ENCODE data around the gene NPEPPS. TPM values are rescaled to one million over a fixed set of nuclear protein-coding genes. Genes with fewer than 3 reads are reported as not detected.

The NPEPPS gene
- total RNA-seq, 1 experiment from 2014 or later, result 36.0 TPM

- Histone ChIP-seq H3K4me3 (ENCODE audit: insufficient read depth, low read depth, low read length) (no peak overlapping the region), H3K36me3 (replicated peaks; ENCODE audit: control insufficient read depth, insufficient read depth, low read length) (peaks cover 54% of the 10 kb centered on the region), H3K27me3 (ENCODE audit: control insufficient read depth, insufficient read depth, low read length) (no peaks in the 10 kb centered on the region)
- no peak for DNase-seq
Observed at GRCh38 chr17:47653442-47653841, 122.5 kb downstream of the NPEPPS start.

DNA sequence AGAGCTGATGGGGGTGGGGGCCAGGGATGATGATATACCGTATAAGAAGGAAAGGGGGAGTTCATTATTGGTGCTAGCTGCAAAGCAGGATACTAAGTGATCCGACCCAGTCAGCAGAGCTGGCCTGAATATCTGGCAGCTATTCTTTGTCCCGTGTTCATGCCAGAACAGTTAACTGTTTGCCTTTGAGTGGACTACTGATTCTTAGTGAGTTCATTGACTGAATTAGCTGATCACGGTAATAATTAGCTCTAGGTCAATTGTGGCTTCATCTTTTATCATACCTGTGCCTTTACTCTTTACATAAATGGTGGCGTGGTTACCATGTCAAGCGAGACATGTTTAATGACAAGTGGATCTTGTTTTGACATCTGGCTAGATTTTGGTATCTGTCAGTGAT lies 124.1 kb downstream of the NPEPPS start:
- no peaks in the 10 kb centered on the region for H3K27me3 ChIP-seq (ENCODE audit: control insufficient read depth, insufficient read depth, low read length)
- no peak overlapping the region for H3K4me3 ChIP-seq (ENCODE audit: insufficient read depth, low read depth, low read length)
- peaks cover 66% of the 10 kb centered on the region for H3K36me3 ChIP-seq (replicated peaks; ENCODE audit: control insufficient read depth, insufficient read depth, low read length)
- no peak for DNase-seq

DNA sequence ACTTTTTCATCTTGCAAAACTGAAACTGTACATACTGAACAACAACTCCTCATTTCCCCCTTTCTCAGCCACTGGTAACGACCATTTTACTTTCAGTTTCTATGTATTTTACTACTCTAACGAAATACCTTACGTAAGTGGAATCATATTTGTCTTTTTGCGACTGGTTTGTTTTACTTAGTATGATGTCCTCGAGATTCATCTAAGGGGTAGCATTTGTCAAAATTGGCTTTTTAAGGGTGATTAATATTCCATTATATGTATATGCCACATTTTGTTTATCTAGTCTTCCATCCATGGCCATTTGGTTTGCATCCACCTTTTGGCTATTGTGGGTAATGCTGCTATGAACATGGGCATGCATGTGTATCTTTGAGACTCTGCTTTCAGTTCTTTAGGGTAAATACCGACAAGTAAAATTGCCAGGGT lies 129.2 kb downstream of the NPEPPS start:
- H3K36me3 ChIP-seq (replicated peaks; ENCODE audit: control insufficient read depth, insufficient read depth, low read length), result peaks cover 67% of the 10 kb centered on the region
- no peaks in the 10 kb centered on the region for H3K27me3 ChIP-seq (ENCODE audit: control insufficient read depth, insufficient read depth, low read length)
- DNase-seq, result no peak
- no peak overlapping the region for H3K4me3 ChIP-seq (ENCODE audit: insufficient read depth, low read depth, low read length)

- peak; percentile 35 for DNase-seq
- Histone ChIP-seq H3K36me3 (replicated peaks; ENCODE audit: control insufficient read depth, insufficient read depth, low read length) (peaks cover 58% of the 10 kb centered on the region), H3K4me3 (ENCODE audit: insufficient read depth, low read depth, low read length) (no peak overlapping the region), H3K27me3 (ENCODE audit: control insufficient read depth, insufficient read depth, low read length) (no peaks in the 10 kb centered on the region)
Observed at GRCh38 chr17:47663912-47664623, 133.2 kb downstream of the NPEPPS start.

DNA sequence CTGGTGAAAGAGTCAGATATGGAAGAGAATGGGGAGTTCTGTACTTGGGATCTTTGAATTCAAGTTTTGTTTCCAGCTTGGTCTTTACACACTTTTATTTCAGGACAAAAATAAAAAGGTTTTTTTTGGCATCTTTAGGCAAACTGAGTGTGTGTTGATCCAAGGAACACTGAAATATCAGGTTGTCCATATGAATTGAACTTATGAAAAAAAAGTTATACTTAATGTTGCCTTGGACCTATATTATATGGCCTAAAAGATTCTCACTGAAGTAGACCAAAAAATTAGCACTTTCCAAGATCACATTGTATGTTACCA lies 133.7 kb downstream of the NPEPPS start:
- Histone ChIP-seq H3K4me3 (ENCODE audit: insufficient read depth, low read depth, low read length) (no peak overlapping the region), H3K36me3 (replicated peaks; ENCODE audit: control insufficient read depth, insufficient read depth, low read length) (peaks cover 59% of the 10 kb centered on the region)

DNA sequence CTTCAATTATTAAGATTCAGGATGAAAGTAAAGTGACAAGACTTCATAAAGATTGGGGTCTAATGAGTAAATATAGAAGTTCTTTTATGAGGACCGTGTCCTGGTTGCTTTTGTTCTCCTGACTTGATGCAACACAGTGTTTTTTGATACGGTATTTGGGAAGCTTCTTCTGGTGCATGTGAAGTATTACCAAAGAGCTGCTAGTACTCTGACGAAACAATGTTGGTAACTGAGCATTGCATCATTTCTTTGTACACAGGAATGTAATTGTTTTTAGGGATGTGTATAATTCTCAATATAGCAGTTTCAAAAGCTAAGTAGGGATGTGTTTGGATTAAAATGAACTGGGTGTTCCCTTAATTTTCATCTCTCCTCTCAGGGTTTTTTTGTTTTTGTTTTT lies 134.7 kb downstream of the NPEPPS start:
- no peak overlapping the region for H3K4me3 ChIP-seq (ENCODE audit: insufficient read depth, low read depth, low read length)
- no peak for DNase-seq
- no peaks in the 10 kb centered on the region for H3K27me3 ChIP-seq (ENCODE audit: control insufficient read depth, insufficient read depth, low read length)
- peaks cover 59% of the 10 kb centered on the region for H3K36me3 ChIP-seq (replicated peaks; ENCODE audit: control insufficient read depth, insufficient read depth, low read length)

More for the DNA sequence above, 133.7 kb downstream of the NPEPPS start:
- no peak for DNase-seq
- H3K27me3 ChIP-seq (ENCODE audit: control insufficient read depth, insufficient read depth, low read length), result no peaks in the 10 kb centered on the region

DNA sequence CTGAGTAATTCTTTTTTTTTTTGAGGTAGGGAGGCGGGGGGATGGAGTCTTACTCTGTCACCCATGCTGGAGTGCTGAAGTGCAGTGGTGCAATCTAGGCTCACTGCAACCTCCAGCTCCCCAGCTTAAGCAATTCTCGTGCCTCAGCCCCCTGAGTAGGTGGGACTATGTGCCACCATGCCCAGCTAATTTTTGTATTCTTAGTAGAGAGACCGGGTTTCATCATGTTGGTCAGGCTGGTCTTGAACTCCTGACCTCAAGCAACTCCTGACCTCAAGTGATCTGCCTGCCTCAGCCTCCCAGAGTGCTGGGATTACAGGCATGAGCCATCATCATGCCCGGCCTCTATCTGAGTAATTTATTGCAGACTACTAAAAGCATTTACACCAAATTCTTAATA lies 138.2 kb downstream of the NPEPPS start:
- H3K36me3 ChIP-seq (replicated peaks; ENCODE audit: control insufficient read depth, insufficient read depth, low read length), result peaks cover 71% of the 10 kb centered on the region
- no peak for DNase-seq
- H3K27me3 ChIP-seq (ENCODE audit: control insufficient read depth, insufficient read depth, low read length), result no peaks in the 10 kb centered on the region
- no peak overlapping the region for H3K4me3 ChIP-seq (ENCODE audit: insufficient read depth, low read depth, low read length)

GRCh38 chr17:47670064-47670463 lies 139.2 kb downstream of the NPEPPS start:
- peaks cover 69% of the 10 kb centered on the region for H3K36me3 ChIP-seq (replicated peaks; ENCODE audit: control insufficient read depth, insufficient read depth, low read length)
- no peaks in the 10 kb centered on the region for H3K27me3 ChIP-seq (ENCODE audit: control insufficient read depth, insufficient read depth, low read length)
- DNase-seq, result no peak
- H3K4me3 ChIP-seq (ENCODE audit: insufficient read depth, low read depth, low read length), result no peak overlapping the region

Other genes starting within 250 kb of the NPEPPS start
- gene EFCAB13, start 207.2 kb upstream of the NPEPPS start, total RNA-seq (2014; rRNA removed; shearing (Covaris generic)), result 2.3 and 6.9 TPM in 2 replicates
- 389 and 429 TPM in 2 replicates for gene KPNB1, start 118.8 kb downstream of the NPEPPS start, total RNA-seq (2014; rRNA removed; shearing (Covaris generic))
- 13.9 and 16.3 TPM in 2 replicates for gene TBKBP1, start 163.1 kb downstream of the NPEPPS start, total RNA-seq (2014; rRNA removed; shearing (Covaris generic))
- not detected in 2 replicates for gene TBX21, start 202.1 kb downstream of the NPEPPS start, total RNA-seq (2014; rRNA removed; shearing (Covaris generic))